Activated CD4-positive, alpha-beta T cell treated with anti-CD3 and anti-CD28 coated beads, Interleukin-2, amount 10 ng/mL, durations not matched to agents 24 days and 14 days (primary cell): ENCODE measurements around the gene SEPSECS. TPM values are rescaled to one million over a fixed set of nuclear protein-coding genes. Genes with fewer than 3 reads are reported as not detected.

Source experiments
- DNase-seq: peaks from one replicate; pipeline ENCODE4 v3.0.0; 2022
- H3K27ac Mint-ChIP-seq: one replicate; pipeline ENCODE4 v1.8.0; 2022; ENCODE audit warnings: mild to moderate bottlenecking, mixed read lengths
- H3K27me3 Mint-ChIP-seq: one replicate; pipeline ENCODE4 v1.8.0; 2022; ENCODE audit warnings: mixed read lengths
- H3K36me3 Mint-ChIP-seq: one replicate; pipeline ENCODE4 v1.8.0; 2022; ENCODE audit warnings: low read depth, mild to moderate bottlenecking, mixed read lengths
- H3K4me1 Mint-ChIP-seq: one replicate; pipeline ENCODE4 v1.8.0; 2021; ENCODE audit warnings: mixed read lengths
- H3K4me3 Mint-ChIP-seq: one replicate; pipeline ENCODE4 v1.8.0; 2022; ENCODE audit warnings: mild to moderate bottlenecking, moderate library complexity, mixed read lengths
- H3K9me3 Mint-ChIP-seq: one replicate; pipeline ENCODE4 v1.8.0; 2021; ENCODE audit warnings: mixed read lengths
- intact Hi-C: fragments of 100-400 bp; cut with micrococcal nuclease; formaldehyde crosslinking; loops from one replicate; pipeline ENCODE4 v1.15.1; 2023
- total RNA-seq: library from RNA; stranded (reverse); gene quantifications from 2 replicates; pipeline ENCODE4 v1.2.3, GENCODE V29; 2022

SEPSECS gene
- total RNA-seq, 1 donor from 2014 or later = 13.2 TPM

GRCh38 chr4:25141592-25141991 is 18.7 kb downstream of the SEPSECS start:
- no peak overlapping the region for H3K27ac Mint-ChIP-seq
- H3K9me3 Mint-ChIP-seq = no peaks in the 10 kb centered on the region
- no peaks in the 10 kb centered on the region for H3K27me3 Mint-ChIP-seq
- peaks cover 44% of the 10 kb centered on the region for H3K36me3 Mint-ChIP-seq
- peak; percentile 38 for DNase-seq
- no peak overlapping the region for H3K4me3 Mint-ChIP-seq
- intact Hi-C loops = loop anchor here (10.0 kb wide), 1 partner anchor 97 kb away; no protein-coding TSS in a partner anchor
- H3K4me1 Mint-ChIP-seq = no peaks in the 10 kb centered on the region

- Mint-ChIP-seq H3K9me3 (peaks cover 5% of the 10 kb centered on the region), H3K27ac (no peak overlapping the region), H3K36me3 (peaks cover 39% of the 10 kb centered on the region), H3K4me1 (peaks cover 18% of the 10 kb centered on the region), H3K27me3 (no peaks in the 10 kb centered on the region), H3K4me3 (no peak overlapping the region)
- intact Hi-C loops = no loop called here
- peak; percentile 8 for DNase-seq
Observed at GRCh38 chr4:25133132-25133531, 27.1 kb downstream of the SEPSECS start.

GRCh38 chr4:25131926-25132325 is 28.3 kb downstream of the SEPSECS start:
- Mint-ChIP-seq H3K27ac (no peak overlapping the region), H3K4me1 (peaks cover 20% of the 10 kb centered on the region), H3K4me3 (no peak overlapping the region), H3K9me3 (peaks cover 5% of the 10 kb centered on the region), H3K27me3 (no peaks in the 10 kb centered on the region), H3K36me3 (peaks cover 38% of the 10 kb centered on the region)
- intact Hi-C loops = no loop called here
- DNase-seq = peak; percentile 1

GRCh38 chr4:25131381-25131780 is 28.9 kb downstream of the SEPSECS start:
- Mint-ChIP-seq H3K27me3 (no peaks in the 10 kb centered on the region), H3K9me3 (peaks cover 5% of the 10 kb centered on the region), H3K36me3 (peaks cover 33% of the 10 kb centered on the region), H3K27ac (no peak overlapping the region), H3K4me1 (peaks cover 19% of the 10 kb centered on the region), H3K4me3 (no peak overlapping the region)
- DNase-seq = peak; percentile 36
- intact Hi-C loops = no loop called here

GRCh38 chr4:25129917-25130316 is 30.3 kb downstream of the SEPSECS start:
- no peak for DNase-seq
- Mint-ChIP-seq H3K36me3 (peaks cover 29% of the 10 kb centered on the region), H3K27ac (no peak overlapping the region), H3K27me3 (no peaks in the 10 kb centered on the region), H3K9me3 (no peaks in the 10 kb centered on the region), H3K4me3 (no peak overlapping the region), H3K4me1 (peaks cover 15% of the 10 kb centered on the region)
- intact Hi-C loops = no loop called here

GRCh38 chr4:25128671-25129070 is 31.6 kb downstream of the SEPSECS start:
- peaks cover 34% of the 10 kb centered on the region for H3K36me3 Mint-ChIP-seq
- no peak for DNase-seq
- intact Hi-C loops = no loop called here
- H3K27me3 Mint-ChIP-seq = no peaks in the 10 kb centered on the region
- H3K4me1 Mint-ChIP-seq = peaks cover 17% of the 10 kb centered on the region
- H3K27ac Mint-ChIP-seq = no peak overlapping the region
- no peak overlapping the region for H3K4me3 Mint-ChIP-seq
- no peaks in the 10 kb centered on the region for H3K9me3 Mint-ChIP-seq

GRCh38 chr4:25123236-25123635 is 37.0 kb downstream of the SEPSECS start:
- H3K4me1 Mint-ChIP-seq = peaks cover 14% of the 10 kb centered on the region
- peaks cover 34% of the 10 kb centered on the region for H3K36me3 Mint-ChIP-seq
- intact Hi-C loops = loop anchor here (1.0 to 2.0 kb wide), 2 partner anchors 38 to 110 kb away; partner anchors contain the start of gene SEPSECS
- DNase-seq = peak; percentile 69
- H3K9me3 Mint-ChIP-seq = no peaks in the 10 kb centered on the region
- peak overlapping the region; percentile 23 for H3K4me3 Mint-ChIP-seq
- H3K27ac Mint-ChIP-seq = peak overlapping the region; percentile 56
- no peaks in the 10 kb centered on the region for H3K27me3 Mint-ChIP-seq

GRCh38 chr4:25120146-25120940 is 39.9 kb downstream of the SEPSECS start:
- Mint-ChIP-seq H3K27ac (no peak overlapping the region), H3K4me3 (no peak overlapping the region), H3K27me3 (no peaks in the 10 kb centered on the region), H3K4me1 (peaks cover 13% of the 10 kb centered on the region), H3K9me3 (no peaks in the 10 kb centered on the region), H3K36me3 (peaks cover 24% of the 10 kb centered on the region)
- DNase-seq = no peak
- intact Hi-C loops = no loop called here

- intact Hi-C loops = no loop called here
- Mint-ChIP-seq H3K27ac (no peak overlapping the region), H3K9me3 (no peaks in the 10 kb centered on the region), H3K4me3 (no peak overlapping the region), H3K27me3 (no peaks in the 10 kb centered on the region), H3K4me1 (peaks cover 2% of the 10 kb centered on the region), H3K36me3 (peaks cover 7% of the 10 kb centered on the region)
- no peak for DNase-seq
Observed at GRCh38 chr4:25117716-25118472, 42.4 kb downstream of the SEPSECS start.

GRCh38 chr4:25117274-25117673 is 43.0 kb downstream of the SEPSECS start:
- no peaks in the 10 kb centered on the region for H3K4me1 Mint-ChIP-seq
- intact Hi-C loops = no loop called here
- DNase-seq = no peak
- H3K27ac Mint-ChIP-seq = no peak overlapping the region
- no peak overlapping the region for H3K4me3 Mint-ChIP-seq
- H3K27me3 Mint-ChIP-seq = no peaks in the 10 kb centered on the region
- H3K9me3 Mint-ChIP-seq = no peaks in the 10 kb centered on the region
- H3K36me3 Mint-ChIP-seq = peaks cover 4% of the 10 kb centered on the region

GRCh38 chr4:25113915-25114904 is 46.0 kb downstream of the SEPSECS start:
- Mint-ChIP-seq H3K27me3 (no peaks in the 10 kb centered on the region), H3K4me1 (no peaks in the 10 kb centered on the region), H3K4me3 (no peak overlapping the region), H3K27ac (no peak overlapping the region), H3K9me3 (no peaks in the 10 kb centered on the region), H3K36me3 (peaks cover 1% of the 10 kb centered on the region)
- no peak for DNase-seq
- intact Hi-C loops = no loop called here

GRCh38 chr4:25112995-25113380 is 47.3 kb downstream of the SEPSECS start:
- H3K36me3 Mint-ChIP-seq = no peaks in the 10 kb centered on the region
- H3K9me3 Mint-ChIP-seq = no peaks in the 10 kb centered on the region
- H3K4me3 Mint-ChIP-seq = no peak overlapping the region
- no peak for DNase-seq
- no peaks in the 10 kb centered on the region for H3K27me3 Mint-ChIP-seq
- H3K27ac Mint-ChIP-seq = no peak overlapping the region
- intact Hi-C loops = no loop called here
- no peaks in the 10 kb centered on the region for H3K4me1 Mint-ChIP-seq

- Mint-ChIP-seq H3K27ac (no peak overlapping the region), H3K27me3 (no peaks in the 10 kb centered on the region), H3K36me3 (no peaks in the 10 kb centered on the region), H3K4me1 (no peaks in the 10 kb centered on the region), H3K4me3 (no peak overlapping the region), H3K9me3 (no peaks in the 10 kb centered on the region)
- DNase-seq = no peak
- intact Hi-C loops = no loop called here
Observed at GRCh38 chr4:25112366-25112994, 47.8 kb downstream of the SEPSECS start.
